ENCODE measurements around the gene CEND1.
"Not testable (repeated sequence)": the region's sequence is repeated elsewhere in the genome, so short reads cannot be mapped to it uniquely, and the experiment has no call there.

Gene CEND1

DNA sequence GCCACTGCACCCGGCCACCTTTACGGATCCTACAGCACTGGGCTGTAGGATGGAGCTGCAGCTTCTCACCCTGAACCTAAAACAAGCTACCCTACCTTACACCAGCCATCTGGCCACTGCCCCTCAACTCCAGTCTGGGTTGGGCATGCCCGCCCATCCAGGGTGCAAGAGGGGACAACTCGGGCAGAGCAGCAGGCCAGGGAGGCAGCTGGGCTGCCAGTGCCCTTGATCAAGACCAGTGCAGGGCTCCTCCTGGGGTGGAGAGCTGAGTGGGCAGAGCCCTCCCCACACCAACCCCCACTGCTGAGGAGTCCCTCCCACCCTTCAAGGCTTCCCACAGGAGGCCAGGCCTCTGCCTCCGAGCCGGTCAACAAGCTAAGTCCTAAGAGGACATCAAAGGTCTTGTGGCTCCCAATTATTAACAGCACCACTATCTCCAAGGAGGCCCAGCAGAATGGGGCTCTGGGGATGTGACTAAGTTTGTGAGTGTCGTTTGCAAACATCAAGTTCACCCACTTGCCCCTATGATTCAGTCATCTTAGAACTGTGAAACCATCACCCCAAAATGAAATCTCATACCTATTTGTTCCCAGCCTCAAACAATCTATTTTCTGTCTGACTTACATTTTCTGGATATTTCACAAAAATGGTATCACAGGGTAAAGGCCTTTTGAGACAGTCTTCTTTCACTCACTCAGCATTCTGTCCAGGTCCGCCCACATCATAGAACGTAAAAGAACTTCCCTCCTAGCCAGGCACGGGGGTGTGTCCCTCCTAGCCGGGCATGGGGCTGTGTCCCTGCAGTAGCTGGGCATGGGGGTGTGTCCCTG lies 23.6 kb downstream of the CEND1 start:
- DNase-seq (ENCODE audit: insufficient read length, low spot score): no peak
- FAIRE-seq: no peak

DNA sequence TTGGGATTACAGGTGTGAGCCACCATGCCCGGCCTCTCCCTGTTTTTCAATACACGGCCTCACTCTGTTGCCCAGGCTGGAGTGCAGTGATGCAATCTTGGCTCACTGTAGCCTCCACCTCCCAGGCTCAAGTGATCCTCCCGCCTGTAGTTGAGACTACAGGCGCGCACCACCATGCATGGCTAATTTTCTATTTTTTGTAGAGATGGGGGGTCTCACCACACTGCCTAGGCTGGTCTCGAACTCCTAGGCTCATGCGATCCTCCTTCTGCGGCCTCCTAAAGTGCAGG lies 24.1 kb downstream of the CEND1 start:
- FAIRE-seq: no peak

DNA sequence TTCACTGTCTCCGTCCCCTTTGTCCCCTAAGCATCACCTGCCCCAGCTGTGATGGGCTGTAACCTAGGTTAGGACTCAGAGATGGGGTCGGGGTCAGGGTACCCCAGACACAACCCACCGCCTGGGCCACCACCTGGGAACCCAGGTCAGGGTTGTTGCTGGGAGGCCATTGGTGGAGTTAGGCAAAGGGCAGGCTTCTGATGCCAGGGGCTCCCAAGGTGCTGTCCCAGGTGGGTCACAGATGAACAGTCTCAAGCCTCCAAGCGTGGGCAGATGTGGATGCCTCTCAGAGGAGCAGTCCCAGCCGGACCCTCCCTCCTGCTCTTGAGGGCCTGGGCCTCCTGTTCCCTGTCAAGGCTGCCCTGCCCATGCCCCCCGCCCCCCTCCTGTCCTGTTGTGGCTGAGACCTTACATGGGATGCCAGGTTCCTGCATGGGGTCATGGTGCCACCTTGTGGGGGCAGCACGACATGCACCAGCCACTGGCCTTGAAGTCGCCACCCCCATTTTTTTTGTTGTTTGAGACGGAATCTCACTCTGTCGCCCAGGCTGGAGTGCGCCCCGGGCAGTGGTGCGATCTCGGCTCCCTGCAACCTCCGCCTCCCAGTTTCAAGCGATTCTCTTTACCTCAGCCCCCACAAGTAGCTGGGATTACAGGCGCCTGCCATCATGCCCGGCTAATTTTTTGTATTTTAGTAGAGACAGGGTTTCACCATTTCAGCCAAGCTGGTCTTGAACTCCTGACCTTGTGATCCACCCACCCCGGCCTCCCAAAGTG lies 24.7 kb downstream of the CEND1 start:
- FAIRE-seq: no peak
- DNase-seq (ENCODE audit: insufficient read length, low spot score): peak; percentile 64

More for the DNA sequence above, 24.1 kb downstream of the CEND1 start:
- DNase-seq (ENCODE audit: insufficient read length, low spot score): no peak

DNA sequence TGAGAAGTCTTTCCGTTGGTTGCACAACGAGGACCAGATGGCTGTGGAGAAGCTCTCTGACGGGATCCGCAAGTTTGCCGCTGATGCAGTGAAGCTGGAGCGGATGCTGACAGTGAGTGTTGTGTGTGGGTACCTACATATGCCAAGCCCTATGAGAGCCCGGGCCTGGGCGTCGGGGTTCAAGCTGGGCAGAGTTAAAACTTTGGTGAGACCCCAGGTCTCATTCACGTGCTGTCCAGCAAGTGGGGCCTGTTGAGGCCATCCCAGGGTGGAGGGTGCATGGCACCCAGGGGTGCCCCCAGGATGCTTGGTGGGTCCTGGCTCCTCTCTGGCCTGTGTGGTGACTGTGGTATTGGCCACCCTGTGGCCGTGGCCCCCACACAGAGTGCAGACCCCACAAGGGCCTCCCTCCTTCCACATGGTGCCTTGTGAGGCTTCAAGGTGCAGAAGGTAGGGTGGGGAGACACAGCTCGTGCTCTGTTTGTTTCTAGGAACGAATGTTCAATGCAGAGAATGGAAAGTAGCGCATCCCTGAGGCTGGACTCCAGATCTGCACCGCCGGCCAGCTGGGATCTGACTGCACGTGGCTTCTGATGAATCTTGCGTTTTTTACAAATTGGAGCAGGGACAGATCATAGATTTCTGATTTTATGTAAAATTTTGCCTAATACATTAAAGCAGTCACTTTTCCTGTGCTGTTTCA lies 25.4 kb downstream of the CEND1 start:
- FAIRE-seq: no peak
- DNase-seq (ENCODE audit: insufficient read length, low spot score): no peak

DNA sequence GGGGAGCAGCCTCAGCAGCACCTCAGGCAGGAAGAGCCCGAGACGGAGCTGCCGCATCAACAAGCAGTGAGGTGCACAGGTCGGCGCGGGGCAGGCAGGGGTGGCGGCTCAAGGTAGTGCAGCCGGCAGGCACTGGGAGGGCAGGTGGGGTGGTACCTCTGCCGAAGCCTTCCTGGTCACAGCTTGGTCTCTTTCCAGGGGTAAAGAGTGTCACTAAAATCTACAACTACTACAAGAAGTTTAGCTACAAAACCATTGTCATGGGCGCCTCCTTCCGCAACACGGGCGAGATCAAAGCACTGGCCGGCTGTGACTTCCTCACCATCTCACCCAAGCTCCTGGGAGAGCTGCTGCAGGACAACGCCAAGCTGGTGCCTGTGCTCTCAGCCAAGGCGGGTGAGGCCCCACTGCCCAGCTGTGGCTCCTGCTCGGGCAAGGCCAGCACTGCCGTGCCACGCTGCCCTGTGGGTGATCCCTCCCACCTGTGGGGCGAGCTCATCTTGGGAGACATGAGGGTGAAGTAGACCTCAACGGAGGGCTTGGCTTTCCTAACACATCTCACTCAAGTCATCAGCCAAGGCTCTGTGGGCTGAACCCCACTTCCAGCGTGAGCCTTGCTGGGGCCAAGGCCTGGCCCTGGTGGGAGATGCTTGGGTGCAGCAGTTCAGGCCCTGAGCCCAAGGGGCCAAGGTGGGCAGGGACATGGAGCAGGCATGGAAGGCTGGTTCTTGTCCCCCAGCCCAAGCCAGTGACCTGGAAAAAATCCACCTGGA lies 26.2 kb downstream of the CEND1 start:
- DNase-seq (ENCODE audit: insufficient read length, low spot score) (no peak), FAIRE-seq (no peak)

DNA sequence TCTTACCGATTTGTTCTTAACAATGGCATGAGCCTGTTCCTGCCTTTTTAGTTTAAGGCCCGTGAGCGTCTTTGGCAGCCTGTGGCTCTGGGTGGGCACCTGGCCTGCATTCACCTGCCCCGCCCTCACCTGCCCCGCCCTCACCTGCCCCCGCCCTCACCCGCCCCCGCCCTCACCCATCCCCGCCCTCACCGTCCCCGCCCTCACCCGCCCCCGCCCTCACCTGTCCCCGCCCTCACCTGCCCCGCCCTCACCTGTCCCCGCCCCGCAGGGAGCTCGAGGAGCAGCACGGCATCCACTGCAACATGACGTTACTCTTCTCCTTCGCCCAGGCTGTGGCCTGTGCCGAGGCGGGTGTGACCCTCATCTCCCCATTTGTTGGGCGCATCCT lies 26.8 kb downstream of the CEND1 start:
- FAIRE-seq: no peak

DNA sequence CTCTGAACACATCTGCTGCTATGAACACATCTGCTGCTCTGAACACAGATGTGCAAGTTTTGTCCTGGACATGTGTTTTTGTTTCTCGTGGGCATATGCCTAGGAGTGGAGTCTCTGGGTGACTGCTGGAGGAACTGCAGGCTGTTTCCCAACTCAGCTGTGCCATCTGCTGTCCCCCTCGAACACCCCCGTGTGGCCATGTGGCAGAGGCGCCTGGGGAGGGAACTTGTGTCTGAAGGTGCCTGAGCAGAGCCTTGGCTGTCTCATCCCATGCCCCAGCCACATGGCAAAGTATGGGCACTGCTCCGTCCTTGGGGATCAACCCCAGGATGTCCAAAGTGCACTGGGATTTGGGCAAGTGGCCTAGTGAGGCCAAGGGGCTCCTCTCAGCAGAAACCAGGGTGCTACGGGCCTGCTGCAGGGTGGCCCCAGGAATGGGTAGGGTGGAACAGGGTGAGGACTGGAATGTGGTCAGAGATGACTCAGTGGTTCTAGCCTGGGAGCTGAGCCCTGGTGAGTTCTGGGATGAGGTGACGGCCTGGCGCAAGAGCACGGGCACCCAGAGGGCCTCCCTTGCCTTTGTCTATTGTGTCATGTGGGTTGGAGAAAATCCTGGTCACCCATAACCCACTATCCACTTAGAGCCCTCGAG lies 27.3 kb downstream of the CEND1 start:
- DNase-seq (ENCODE audit: insufficient read length, low spot score) (peak; percentile 66), FAIRE-seq (peak; percentile 83)

More for the DNA sequence above, 26.8 kb downstream of the CEND1 start:
- no peak for DNase-seq (ENCODE audit: insufficient read length, low spot score)

DNA sequence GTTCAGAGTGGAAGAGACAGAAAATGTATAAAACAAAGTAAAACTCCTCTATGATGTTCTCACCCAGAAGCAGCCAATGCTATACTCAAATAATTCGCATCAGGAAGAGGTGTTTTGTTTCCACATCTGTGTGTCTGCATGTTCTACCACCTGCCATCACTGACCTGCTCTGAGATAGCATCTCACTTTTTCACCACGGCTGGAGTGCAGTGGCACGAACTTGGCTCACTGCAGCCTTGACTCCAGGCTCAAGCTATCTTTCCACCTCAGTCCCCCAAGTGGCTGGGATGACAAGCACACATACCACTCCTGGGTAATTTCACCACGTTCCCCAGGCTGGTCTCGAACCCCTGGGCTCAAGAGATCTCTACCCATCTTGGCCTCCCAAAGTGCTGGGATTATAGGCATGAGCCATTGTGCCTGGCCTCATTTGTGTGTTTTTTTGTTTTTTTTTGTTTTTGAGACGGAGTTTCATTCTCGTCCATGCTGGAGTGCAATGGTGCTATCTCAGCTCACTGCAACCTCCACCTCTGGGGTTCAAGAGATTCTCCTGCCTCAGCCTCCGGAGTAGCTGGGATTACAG lies 28.3 kb downstream of the CEND1 start:
- no peak for DNase-seq (ENCODE audit: insufficient read length, low spot score)
- no peak for FAIRE-seq

DNA sequence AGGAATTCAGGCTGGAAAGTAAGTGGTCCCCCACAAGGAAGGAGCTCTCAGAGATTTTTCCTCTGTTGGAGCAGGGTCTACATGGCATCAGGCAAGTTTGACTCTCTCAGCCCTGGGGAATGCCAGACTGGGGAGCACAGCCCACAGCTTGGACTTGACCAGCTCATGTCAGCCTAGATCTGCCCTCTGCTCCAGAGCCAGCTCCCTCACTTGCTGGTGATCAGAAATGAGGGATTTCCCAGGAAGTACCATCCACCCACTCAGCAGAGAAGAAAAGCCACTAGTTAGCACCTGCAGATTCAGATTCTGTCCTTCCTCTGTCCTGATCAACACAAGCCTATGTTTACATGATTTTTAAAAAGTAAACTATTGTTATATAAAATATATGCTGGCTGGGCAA lies 29.7 kb downstream of the CEND1 start:
- DNase-seq (ENCODE audit: insufficient read length, low spot score) (no peak), FAIRE-seq (no peak)

DNA sequence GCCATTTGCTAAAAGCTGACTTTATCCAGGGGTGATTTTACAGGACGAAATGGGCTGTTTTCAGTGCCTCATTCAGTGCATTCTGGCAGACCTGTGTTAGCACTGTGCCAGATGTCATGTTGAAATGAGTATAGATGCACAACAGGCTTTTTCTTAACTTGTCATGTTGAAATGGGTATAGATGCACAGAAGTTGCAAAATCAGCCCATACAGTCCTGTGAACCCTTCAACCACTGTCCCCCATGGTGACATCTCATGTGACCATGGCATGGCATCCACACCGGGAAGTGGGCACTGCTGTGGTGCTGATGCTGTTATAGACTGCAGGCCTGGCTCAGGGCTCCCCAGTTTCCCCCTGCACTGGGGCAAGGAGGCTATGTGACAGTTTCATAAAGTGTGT lies 40.2 kb downstream of the CEND1 start:
- FAIRE-seq (no peak), DNase-seq (ENCODE audit: insufficient read length, low spot score) (no peak)

DNA sequence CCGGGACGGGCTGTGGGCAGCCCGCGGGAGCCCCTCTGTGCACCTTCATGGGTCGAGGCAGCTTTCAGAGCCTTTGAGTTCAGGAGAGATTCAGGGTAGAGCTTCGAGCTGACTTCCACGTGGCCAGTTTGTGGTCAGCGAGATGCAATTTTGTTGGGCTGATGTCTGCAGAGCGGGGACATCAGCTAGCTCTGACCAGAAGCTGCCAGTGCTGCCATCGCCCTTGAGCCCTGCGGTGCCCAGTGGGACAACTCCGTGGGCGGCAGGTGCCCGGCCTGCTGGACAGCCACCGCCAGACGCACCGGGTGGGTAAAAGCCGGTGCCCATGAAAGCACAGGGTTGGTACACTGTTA lies 41.9 kb downstream of the CEND1 start:
- FAIRE-seq (no peak), DNase-seq (ENCODE audit: insufficient read length, low spot score) (no peak)

DNA sequence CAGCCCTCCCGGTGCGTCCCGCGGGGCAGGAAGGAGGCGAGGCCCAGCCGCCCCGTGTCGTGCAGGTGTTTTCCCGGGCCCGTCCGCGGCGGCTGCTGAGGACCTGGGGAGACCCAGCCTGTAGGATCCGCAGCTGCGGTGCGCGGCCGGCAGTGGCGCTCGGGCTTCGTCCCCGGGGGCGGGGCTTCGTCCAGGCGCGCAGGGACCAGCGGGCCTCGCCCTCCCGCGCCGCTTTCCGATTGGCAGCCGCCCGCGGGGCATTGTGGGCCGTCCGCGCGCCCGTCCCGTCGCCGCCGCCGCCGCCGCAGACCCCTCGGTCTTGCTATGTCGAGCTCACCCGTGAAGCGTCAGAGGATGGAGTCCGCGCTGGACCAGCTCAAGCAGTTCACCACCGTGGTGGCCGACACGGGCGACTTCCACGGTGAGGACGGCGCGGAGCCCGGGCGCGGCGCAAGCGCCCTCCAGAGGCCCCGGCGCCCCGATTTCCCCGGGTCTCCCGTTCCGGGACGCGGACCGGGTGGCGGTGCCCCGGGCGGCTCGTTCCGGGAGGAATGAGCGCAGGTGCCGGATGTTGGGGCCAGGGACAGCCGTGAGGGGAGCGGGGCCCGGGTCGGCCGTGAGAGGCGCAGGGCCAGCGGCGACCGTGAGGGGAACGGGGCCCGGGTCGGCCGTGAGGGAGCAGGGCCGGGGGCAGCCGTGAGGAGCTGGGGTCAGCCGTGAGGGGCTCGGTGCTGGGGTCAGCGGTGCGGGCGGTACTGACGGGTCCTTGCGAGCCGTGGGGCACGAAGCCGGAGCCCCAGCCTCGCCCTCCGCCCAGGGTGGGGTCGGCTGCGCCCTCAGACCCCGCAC lies 42.5 kb downstream of the CEND1 start, which contains the start of gene TALDO1:
TSS of gene TALDO1 (plus strand) at position 307 of the 849 bp plus-strand sequence. CDS start at position 325, 18 bp downstream.
- FAIRE-seq (peak; percentile 92), DNase-seq (ENCODE audit: insufficient read length, low spot score) (peak; percentile 92)

DNA sequence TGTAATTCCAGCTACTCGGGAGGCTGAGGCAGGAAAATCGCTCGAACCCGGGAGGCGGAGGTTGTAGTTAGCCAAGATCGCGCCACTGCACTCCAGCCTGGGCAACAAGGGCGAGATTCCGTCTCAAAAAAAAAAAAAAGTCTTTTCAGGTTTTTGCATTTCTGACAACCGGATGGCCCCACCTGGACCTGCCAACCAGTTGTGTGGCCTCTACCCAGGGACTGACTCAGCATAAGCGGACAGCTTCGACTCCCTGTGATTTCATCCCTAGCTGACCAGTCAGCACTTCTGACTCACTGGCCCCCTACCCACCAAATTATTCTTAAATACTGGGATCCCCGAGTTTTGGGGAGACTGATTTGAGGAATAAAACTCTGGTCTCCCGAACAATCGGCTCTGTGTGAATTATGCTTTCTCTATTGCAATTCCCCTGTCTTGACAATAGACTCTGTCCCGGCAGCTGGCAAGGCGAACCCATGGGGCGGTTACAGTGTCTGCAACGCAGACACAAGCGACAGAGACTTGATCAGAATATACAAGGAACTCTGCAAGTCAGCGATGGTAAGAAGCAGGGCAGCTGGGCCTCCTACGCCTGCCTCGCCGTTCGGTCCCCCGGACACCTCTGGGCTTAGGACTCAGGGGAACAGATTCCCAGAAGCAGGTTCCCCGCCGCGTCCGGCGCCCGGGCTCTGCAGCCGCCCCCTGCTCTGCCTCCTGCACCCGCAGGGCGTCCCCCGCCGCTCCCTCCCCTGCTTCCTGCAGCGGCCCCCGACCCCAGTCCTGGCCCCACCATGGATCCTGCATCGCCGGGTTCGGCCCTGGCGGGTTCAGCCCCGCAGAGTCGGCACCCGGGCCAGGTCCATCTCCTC lies 43.4 kb downstream of the CEND1 start:
- DNase-seq (ENCODE audit: insufficient read length, low spot score) (no peak), FAIRE-seq (no peak)

DNA sequence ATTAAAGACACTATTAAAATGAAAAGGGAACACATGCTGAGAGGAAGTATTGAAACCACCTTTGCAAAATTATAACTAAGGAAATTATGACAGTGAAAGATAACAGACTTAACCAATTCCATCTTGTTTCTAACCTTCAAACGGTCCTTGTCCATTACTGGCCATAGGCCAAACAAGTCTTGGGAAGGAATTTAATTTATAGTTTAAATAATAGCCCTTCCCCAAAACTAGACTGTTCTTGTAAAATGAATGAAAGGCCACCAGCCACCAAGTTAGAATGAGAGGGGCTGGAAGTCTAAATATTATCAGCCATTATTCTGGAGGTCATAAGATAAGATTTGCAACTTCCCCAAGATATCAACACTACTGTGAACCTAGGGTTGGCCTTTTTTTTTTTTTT lies 44.5 kb downstream of the CEND1 start:
- DNase-seq (ENCODE audit: insufficient read length, low spot score): no peak
- no peak for FAIRE-seq

DNA sequence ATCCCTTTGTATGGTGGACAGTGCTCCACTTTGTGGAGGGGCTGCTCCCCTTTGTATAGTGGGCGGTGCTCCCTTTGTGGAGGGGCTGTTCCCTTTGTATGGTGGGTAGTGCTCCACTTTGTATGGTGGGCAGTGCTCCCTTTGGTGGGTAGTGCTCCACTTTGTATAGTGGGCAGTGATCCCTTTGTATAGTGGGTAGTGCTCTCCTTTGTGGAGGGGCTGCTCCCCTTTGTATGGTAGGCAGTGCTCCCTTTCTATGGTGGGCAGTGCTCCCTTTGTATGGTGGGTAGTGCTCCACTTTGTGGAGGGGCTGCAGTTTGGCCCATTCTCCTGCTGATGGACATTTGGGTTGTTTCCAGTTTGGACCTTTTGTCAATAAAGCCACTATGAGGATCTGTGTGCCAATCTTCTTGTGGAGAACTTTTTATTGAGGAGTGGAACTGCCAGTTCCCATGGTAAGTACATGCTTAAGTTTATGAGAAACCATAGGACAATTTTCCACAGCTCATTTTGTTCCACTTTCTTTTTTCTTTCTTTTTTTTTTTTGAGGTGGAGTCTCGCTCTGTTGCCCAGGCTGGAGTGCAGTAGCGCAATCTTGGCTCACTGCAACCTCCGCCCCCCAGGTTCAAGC lies 47.2 kb downstream of the CEND1 start:
- no peak for DNase-seq (ENCODE audit: insufficient read length, low spot score)
- no peak for FAIRE-seq

DNA sequence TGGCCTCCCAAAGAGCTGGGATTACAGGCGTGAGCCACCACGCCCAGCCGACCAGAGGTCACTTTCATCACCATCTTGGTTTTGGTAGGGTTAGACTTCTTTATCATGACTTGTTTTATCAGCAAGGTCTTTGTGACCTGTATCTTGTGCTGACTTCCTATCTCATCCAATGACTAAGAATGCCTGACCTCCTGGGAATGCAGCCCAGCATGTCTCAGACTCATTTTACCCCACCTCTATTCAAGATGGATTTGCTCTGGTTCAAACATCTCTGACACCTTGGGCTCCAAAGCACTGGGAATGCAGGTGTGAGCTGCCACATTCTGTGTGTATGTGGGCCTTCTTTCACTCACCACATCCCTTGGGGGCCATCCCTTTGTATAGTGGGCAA lies 47.7 kb downstream of the CEND1 start:
- no peak for FAIRE-seq

DNA sequence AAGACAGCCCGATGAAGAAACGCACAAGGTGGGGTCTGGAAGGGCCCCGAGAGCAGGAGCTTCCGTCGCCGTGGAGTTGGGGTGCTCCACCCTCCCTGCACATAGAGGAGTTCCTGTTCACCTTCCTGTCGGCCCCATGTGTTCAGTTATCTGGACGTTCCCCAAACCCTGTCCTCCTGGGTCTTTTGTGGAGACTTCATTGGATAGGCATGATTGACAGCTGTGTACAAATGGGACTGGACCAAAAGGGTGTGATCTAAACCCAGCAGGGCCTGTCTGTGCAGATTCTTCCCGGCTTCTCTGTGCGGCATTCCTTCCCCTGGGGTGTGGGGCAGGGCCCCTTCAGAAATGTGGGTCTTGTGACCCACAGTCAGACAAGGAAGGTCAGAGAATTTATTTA lies 52.0 kb downstream of the CEND1 start:
- DNase-seq (ENCODE audit: insufficient read length, low spot score); FAIRE-seq: not testable (repeated sequence)

More for the DNA sequence above, 47.7 kb downstream of the CEND1 start:
- no peak for DNase-seq (ENCODE audit: insufficient read length, low spot score)

DNA sequence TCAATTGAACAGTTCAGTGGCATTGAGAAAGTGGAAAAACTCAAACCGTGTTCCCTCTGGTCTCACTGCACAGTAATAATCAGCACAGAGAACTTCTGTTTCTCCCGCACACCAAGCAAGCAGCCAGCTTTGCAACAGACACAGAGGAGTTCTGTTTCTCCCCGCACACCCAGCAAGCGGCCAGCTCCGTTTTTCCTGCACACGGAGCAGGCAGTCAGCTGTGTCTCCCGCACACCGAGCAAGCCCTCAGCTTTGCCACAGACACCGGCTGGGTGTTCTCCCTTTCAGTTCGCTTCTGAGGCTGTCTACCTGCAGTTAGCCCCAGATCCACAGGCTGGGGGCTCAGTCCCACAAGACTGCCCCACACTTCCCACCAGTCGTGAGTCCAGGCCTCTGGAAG lies 52.5 kb downstream of the CEND1 start:
- FAIRE-seq: no peak
- no peak for DNase-seq (ENCODE audit: insufficient read length, low spot score)
